ENCODE data around the gene NRARP.

NRARP gene

GRCh38 chr9:137275588-137276472 is 26.2 kb downstream of the NRARP start:
- no peak overlapping the region for H3K4me3 ChIP-seq (ENCODE audit: low read depth, low read length)
- H3K4me1 ChIP-seq (ENCODE audit: control insufficient read depth, insufficient read depth, low read length), result peaks cover 3% of the 10 kb centered on the region
- H3K9ac ChIP-seq (ENCODE audit: low read depth, low read length), result peak overlapping the region; percentile 32
- H3K36me3 ChIP-seq (ENCODE audit: control insufficient read depth, insufficient read depth, low read length), result peaks cover 13% of the 10 kb centered on the region
- no peaks in the 10 kb centered on the region for H3K9me3 ChIP-seq (ENCODE audit: control insufficient read depth, insufficient read depth, low read length)
- no peaks in the 10 kb centered on the region for H3K27me3 ChIP-seq (ENCODE audit: control insufficient read depth, insufficient read depth, low read length)

GRCh38 chr9:137275203-137275587 is 26.9 kb downstream of the NRARP start:
- Histone ChIP-seq H3K9me3 (ENCODE audit: control insufficient read depth, insufficient read depth, low read length) (no peaks in the 10 kb centered on the region), H3K9ac (ENCODE audit: low read depth, low read length) (no peak overlapping the region), H3K4me3 (ENCODE audit: low read depth, low read length) (no peak overlapping the region), H3K27me3 (ENCODE audit: control insufficient read depth, insufficient read depth, low read length) (no peaks in the 10 kb centered on the region), H3K4me1 (ENCODE audit: control insufficient read depth, insufficient read depth, low read length) (peaks cover 3% of the 10 kb centered on the region), H3K36me3 (ENCODE audit: control insufficient read depth, insufficient read depth, low read length) (peaks cover 14% of the 10 kb centered on the region)

DNA sequence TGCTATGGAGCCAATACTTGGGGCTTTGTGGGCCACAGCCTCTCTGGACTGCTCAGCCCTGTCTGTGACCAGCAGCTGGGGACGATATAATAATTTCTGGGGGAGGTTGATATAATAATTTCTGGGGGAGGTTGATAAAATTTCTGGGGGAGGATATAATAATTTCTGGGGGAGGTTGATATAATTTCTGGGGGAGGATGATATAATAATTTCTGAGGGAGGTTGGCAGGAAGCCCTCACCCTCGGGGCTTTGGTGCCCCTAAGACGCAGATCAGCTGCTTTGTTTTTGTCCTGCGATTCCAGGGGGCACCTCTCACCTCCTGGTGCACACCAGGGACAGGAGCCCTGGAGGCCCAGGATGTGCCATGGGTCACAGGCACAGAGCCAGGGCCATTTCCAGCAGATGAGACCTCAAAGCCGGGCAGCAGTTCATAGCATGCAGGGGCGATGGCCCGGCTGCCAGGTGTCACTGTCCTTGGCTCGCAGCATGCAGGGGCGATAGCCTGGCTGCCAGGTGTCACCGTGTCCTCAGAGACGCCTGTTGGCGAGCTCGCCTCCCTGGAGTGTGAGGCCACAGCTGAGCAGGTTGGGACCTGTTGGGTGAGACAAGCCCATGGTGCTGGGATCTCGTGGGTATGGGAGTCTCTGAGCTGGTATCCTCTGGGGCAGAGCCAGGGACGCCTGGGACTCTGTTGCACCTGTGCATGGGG is 28.3 kb downstream of the NRARP start:
- H3K27me3 ChIP-seq (ENCODE audit: control insufficient read depth, insufficient read depth, low read length), result no peaks in the 10 kb centered on the region
- H3K4me3 ChIP-seq (ENCODE audit: low read depth, low read length), result no peak overlapping the region
- no peaks in the 10 kb centered on the region for H3K9me3 ChIP-seq (ENCODE audit: control insufficient read depth, insufficient read depth, low read length)
- H3K4me1 ChIP-seq (ENCODE audit: control insufficient read depth, insufficient read depth, low read length), result peaks cover 3% of the 10 kb centered on the region
- peaks cover 17% of the 10 kb centered on the region for H3K36me3 ChIP-seq (ENCODE audit: control insufficient read depth, insufficient read depth, low read length)
- no peak overlapping the region for H3K9ac ChIP-seq (ENCODE audit: low read depth, low read length)

DNA sequence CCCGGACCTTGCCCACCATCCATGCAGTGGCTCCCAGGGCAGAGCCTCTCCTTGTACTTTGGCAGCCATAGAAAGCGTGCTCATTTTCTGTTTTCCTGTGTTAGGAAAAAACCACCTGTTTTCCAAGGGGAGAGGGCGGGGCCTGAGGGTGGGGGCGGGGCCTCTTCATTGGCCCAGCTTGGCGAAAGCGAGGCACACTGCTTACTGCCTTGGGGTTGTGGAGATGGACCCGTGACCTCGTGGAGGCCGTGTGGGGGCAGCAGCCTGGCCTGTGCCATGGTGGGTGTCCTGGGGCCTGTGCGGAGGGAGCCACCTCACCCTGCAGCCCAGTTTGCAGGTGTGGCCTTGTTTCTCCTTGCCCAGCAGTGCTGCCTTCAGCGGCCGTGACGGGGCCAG is 29.0 kb downstream of the NRARP start:
- H3K9ac ChIP-seq (ENCODE audit: low read depth, low read length), result no peak overlapping the region
- H3K9me3 ChIP-seq (ENCODE audit: control insufficient read depth, insufficient read depth, low read length), result no peaks in the 10 kb centered on the region

DNA sequence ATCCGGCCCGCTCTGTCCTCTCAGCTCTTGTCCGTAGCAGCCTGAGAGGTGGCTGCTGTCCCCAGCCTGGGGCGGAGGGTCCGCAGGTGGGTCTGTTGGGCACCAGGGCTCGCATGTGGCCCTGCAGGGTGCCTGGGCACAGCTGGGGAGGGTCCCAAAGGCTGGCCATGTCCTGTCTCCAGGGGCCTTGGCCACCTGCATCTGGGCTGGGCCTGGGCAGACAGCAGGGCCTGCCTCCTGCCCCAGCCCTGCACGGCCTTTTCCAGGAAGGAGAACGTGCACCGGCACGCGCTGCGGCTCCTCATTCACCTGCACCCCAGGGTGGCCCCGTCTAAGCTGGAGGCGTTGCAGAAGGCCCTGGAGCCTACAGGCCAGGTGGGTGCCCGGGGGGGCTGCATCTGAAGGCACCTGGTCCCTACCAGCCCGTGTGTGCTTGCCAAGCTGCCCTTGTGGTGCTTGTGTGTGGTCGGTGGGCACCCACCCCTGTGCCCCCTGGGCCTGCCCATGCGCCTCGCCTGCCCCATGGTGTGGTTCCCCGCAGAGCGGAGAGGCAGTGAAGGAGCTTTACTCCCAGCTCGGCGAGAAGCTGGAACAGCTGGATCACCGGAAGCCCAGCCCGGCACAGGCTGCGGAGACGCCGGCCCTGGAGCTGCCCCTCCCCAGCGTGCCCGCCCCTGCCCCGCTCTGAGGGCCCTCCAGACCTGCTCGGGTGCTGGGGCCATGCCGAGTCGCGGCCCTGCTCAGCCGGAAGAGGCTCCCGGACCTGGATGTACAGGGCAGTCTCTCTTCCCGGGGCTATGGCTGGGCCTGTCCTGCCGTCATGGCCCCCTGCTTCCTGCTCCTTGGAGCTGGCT is 29.6 kb downstream of the NRARP start:
- peaks cover 21% of the 10 kb centered on the region for H3K36me3 ChIP-seq (ENCODE audit: control insufficient read depth, insufficient read depth, low read length)

More for the DNA sequence above, 29.0 kb downstream of the NRARP start:
- peaks cover 3% of the 10 kb centered on the region for H3K4me1 ChIP-seq (ENCODE audit: control insufficient read depth, insufficient read depth, low read length)
- peaks cover 21% of the 10 kb centered on the region for H3K36me3 ChIP-seq (ENCODE audit: control insufficient read depth, insufficient read depth, low read length)
- H3K4me3 ChIP-seq (ENCODE audit: low read depth, low read length), result no peak overlapping the region
- H3K27me3 ChIP-seq (ENCODE audit: control insufficient read depth, insufficient read depth, low read length), result no peaks in the 10 kb centered on the region

DNA sequence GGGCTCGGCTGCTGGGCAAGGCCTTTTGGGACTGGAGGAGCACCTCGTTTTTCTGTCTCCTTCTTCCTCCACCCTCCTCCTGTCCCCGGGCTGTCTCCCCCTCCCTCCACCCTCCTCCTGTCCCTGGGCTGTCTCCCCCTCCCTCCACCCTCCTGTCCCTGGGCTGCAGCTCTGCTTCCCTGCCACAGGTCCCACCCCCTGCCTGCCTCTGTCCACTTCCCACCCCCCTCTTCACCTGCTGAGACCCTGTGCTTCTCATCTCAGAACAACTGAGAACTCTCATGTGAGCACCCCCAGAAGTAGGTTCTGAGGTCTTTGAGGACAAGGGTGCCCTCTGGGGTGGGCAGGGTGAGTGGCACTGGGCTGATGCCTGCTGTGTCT is 30.4 kb downstream of the NRARP start:
- Histone ChIP-seq H3K4me1 (ENCODE audit: control insufficient read depth, insufficient read depth, low read length) (peaks cover 3% of the 10 kb centered on the region), H3K36me3 (ENCODE audit: control insufficient read depth, insufficient read depth, low read length) (peaks cover 27% of the 10 kb centered on the region), H3K9ac (ENCODE audit: low read depth, low read length) (no peak overlapping the region), H3K27me3 (ENCODE audit: control insufficient read depth, insufficient read depth, low read length) (no peaks in the 10 kb centered on the region), H3K4me3 (ENCODE audit: low read depth, low read length) (no peak overlapping the region), H3K9me3 (ENCODE audit: control insufficient read depth, insufficient read depth, low read length) (no peaks in the 10 kb centered on the region)

More for the DNA sequence above, 29.6 kb downstream of the NRARP start:
- Histone ChIP-seq H3K27me3 (ENCODE audit: control insufficient read depth, insufficient read depth, low read length) (no peaks in the 10 kb centered on the region), H3K9ac (ENCODE audit: low read depth, low read length) (peak overlapping the region; percentile 24), H3K4me3 (ENCODE audit: low read depth, low read length) (no peak overlapping the region), H3K9me3 (ENCODE audit: control insufficient read depth, insufficient read depth, low read length) (no peaks in the 10 kb centered on the region), H3K4me1 (ENCODE audit: control insufficient read depth, insufficient read depth, low read length) (peaks cover 3% of the 10 kb centered on the region)

- H3K4me3 ChIP-seq (ENCODE audit: low read depth, low read length), result no peak overlapping the region
- no peak overlapping the region for H3K9ac ChIP-seq (ENCODE audit: low read depth, low read length)
- no peaks in the 10 kb centered on the region for H3K9me3 ChIP-seq (ENCODE audit: control insufficient read depth, insufficient read depth, low read length)
- H3K36me3 ChIP-seq (ENCODE audit: control insufficient read depth, insufficient read depth, low read length), result peaks cover 32% of the 10 kb centered on the region
- H3K27me3 ChIP-seq (ENCODE audit: control insufficient read depth, insufficient read depth, low read length), result no peaks in the 10 kb centered on the region
- H3K4me1 ChIP-seq (ENCODE audit: control insufficient read depth, insufficient read depth, low read length), result peaks cover 1% of the 10 kb centered on the region
Measured at GRCh38 chr9:137270929-137271695, 31.0 kb downstream of the NRARP start.

GRCh38 chr9:137269231-137269772 is 32.8 kb downstream of the NRARP start:
- Histone ChIP-seq H3K4me3 (ENCODE audit: low read depth, low read length) (no peak overlapping the region), H3K9me3 (ENCODE audit: control insufficient read depth, insufficient read depth, low read length) (no peaks in the 10 kb centered on the region), H3K27me3 (ENCODE audit: control insufficient read depth, insufficient read depth, low read length) (no peaks in the 10 kb centered on the region), H3K4me1 (ENCODE audit: control insufficient read depth, insufficient read depth, low read length) (no peaks in the 10 kb centered on the region), H3K9ac (ENCODE audit: low read depth, low read length) (no peak overlapping the region), H3K36me3 (ENCODE audit: control insufficient read depth, insufficient read depth, low read length) (peaks cover 47% of the 10 kb centered on the region)

- H3K4me3 ChIP-seq (ENCODE audit: low read depth, low read length), result no peak overlapping the region
- no peak overlapping the region for H3K9ac ChIP-seq (ENCODE audit: low read depth, low read length)
- H3K27me3 ChIP-seq (ENCODE audit: control insufficient read depth, insufficient read depth, low read length), result no peaks in the 10 kb centered on the region
- H3K4me1 ChIP-seq (ENCODE audit: control insufficient read depth, insufficient read depth, low read length), result no peaks in the 10 kb centered on the region
- no peaks in the 10 kb centered on the region for H3K9me3 ChIP-seq (ENCODE audit: control insufficient read depth, insufficient read depth, low read length)
- peaks cover 52% of the 10 kb centered on the region for H3K36me3 ChIP-seq (ENCODE audit: control insufficient read depth, insufficient read depth, low read length)
Measured at GRCh38 chr9:137268538-137269201, 33.4 kb downstream of the NRARP start.

DNA sequence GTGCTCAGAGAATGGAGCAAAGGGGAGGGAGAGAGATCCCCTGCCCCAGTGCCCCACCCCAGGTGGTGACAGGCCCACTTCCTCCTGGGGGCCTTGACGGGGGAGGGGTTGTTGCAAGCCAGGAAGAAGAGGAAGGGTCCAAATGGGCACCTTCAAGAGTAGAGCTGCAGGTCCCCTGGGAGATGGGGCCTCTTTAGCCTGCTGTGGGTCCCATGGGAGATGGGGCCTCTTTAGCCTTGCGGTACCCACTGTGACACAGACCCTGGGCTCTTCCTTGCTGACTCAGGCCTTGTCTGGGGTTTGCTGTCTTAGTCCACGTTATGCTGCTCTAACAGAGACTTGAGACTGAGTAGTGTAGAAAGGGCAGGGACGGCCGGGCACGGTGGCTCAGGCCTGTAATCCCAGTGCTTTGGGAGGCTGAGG is 34.1 kb downstream of the NRARP start:
- peaks cover 54% of the 10 kb centered on the region for H3K36me3 ChIP-seq (ENCODE audit: control insufficient read depth, insufficient read depth, low read length)
- H3K4me1 ChIP-seq (ENCODE audit: control insufficient read depth, insufficient read depth, low read length), result no peaks in the 10 kb centered on the region
- no peaks in the 10 kb centered on the region for H3K27me3 ChIP-seq (ENCODE audit: control insufficient read depth, insufficient read depth, low read length)
- H3K9me3 ChIP-seq (ENCODE audit: control insufficient read depth, insufficient read depth, low read length), result no peaks in the 10 kb centered on the region
- no peak overlapping the region for H3K9ac ChIP-seq (ENCODE audit: low read depth, low read length)
- H3K4me3 ChIP-seq (ENCODE audit: low read depth, low read length), result no peak overlapping the region
